ENCODE results near the gene URM1.
"Not testable (repeated sequence)": the region's sequence is repeated elsewhere in the genome, so short reads cannot be mapped to it uniquely, and the experiment has no call there.

Gene URM1

DNA sequence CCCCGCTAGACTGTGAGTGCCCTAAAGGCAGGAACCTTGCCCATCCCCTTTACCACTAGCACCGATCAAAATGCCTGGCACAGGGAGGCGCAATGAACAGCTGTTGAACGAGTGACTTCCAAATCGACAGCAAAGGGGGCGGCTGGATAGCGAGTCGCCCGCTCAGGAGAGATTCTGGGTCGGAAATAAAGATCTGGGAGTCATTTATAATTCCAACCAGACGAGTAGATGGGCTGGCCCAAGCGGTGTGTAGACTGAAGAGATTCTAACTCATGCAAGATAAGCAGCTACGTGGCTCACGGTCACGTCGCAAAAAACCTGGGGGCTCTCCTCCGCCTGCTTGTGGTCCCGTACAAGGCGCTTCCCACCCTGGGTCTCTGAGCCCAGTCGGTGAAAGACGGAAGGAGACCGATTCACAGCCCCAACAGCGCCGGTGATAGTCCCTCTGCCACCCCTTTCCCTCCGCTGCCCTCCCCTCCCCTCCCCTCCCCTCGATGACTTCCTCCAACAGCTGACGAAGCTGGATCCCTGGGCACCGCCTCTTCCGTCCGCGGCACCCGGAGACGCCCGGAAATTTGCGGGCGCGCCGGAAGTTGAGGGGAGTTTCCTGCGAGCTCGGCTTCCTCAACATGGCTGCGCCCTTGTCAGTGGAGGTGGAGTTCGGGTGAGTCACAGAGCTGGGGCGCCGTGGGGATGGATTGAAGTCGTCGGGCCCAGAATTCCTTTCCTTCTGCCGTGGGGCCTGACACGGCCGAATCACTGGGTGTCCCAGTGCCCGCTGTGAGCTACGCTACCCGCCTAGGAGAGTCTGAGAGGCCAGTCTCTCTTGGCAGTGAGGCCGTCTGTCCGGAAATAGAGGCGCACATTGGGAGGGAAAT is at the start of gene URM1:
Gene URM1, plus strand, starts transcription at position 623 of the 878 bp plus-strand sequence. Its CDS starts 7 bp downstream, at position 630.
- peak; percentile 90 for DNase-seq

DNA sequence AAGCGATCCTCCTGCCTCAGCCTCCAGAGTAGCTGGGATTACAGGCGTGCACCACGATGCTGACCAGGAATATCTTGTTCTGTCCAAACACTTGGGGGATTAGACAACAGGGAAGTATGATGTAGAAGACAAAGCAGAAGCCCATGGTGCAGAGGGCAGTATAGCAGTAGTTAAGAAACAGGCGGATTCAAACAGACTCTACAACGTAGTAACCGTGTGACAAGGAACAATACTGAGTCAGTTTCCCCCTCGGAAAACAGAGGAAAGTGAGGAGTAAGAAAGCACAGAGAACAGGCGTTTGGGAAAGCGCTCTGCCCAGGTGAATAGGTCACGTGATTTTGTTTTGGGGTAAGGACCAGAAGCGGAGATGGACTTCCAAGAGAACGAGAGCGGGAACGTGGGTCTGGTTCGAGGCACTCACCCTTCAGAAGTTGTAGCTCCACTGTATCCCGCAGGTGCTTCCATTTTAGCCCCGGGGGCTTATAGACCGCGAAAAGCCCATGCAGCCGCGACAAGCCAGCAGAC is 49.2 kb upstream of the URM1 start:
- DNase-seq: no peak

DNA sequence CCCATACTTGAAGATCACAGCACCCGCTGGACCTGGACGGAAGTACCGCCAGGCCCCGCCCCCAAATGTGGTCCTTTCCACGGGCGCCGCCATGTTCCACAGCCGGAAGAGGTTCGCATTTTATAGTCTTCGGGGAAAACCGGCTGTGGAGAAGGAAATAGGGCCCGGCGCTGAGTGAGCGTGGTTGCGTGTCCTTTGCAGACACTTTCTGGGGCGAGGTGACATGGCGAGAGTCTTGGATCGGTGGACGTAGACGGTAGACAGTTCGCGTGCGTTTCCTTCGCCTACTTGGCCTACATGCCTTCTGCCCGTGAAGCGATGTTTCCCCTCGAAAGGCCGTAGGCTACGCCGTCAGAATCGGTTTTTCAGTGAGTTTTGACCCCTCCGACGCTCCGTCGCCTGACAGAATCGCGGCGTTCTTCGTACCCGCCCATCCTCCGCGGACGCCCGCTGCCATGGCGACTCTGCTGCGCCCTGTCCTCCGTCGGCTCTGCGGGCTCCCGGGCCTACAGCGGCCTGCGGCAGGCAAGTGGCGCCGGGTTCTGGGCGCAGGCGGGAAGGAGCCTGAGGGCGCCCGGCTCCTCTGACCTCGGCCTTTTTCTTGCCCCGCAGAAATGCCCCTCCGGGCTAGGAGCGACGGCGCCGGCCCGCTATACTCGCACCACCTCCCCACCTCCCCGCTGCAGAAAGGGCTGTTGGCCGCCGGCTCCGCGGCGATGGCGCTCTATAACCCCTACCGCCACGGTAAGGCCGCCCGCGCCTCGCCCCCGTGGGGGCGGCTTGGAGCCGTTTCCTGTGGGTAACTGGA is 48.6 kb upstream of the URM1 start, which contains the start of the genes COQ4 and TRUB2:
Gene COQ4, plus strand, starts transcription at position 436 of the 808 bp plus-strand sequence. Its CDS starts 20 bp downstream, at position 456.
Gene TRUB2, minus strand, starts transcription at position 44 of the 808 bp plus-strand sequence. Its CDS starts 39 bp downstream, at position 5.
- DNase-seq: peak; percentile 92

DNA sequence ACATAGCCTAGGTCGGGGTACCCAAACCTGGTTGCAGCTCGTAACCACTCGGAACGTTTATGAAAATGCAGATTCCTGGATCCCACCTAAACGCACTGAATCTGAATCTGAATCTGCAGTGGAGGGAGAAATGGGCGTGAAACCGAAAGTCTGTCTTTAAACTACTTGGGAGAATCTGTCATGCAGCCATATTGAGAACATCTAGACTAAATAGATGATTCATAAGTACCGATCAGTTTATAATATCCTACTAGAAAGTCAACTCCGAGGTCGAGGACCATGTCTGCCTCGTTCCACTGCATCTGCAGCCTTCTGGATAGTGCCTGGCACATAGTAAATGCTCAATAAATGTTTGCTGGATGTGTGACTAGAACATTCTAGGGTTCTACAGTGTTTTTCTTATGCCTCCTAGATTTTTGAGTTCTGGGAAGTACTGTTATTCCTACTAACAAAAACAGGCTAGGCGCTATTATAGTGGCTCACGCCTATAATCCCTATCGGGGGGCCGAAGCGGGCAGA is 47.9 kb upstream of the URM1 start:
- no peak for DNase-seq

DNA sequence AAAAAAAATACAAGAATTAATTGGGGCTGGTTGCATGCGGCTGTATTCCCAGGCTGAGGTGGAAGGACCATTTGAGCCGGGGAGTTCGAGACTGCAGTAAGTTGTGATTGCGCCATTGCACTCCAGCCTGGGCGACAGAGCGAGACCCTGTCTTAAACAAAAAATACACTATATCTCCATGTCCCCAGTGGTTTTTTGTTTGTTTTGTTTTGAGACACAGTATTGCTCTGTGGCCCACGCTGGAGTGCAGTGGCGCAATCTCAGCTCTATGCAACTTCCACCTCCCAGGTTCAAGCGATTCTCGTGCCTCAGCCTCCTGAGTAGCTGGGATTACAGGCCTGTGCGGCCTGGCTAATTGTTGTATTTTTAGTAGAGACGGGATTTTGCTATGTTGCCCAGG is 47.4 kb upstream of the URM1 start:
- DNase-seq: no peak

DNA sequence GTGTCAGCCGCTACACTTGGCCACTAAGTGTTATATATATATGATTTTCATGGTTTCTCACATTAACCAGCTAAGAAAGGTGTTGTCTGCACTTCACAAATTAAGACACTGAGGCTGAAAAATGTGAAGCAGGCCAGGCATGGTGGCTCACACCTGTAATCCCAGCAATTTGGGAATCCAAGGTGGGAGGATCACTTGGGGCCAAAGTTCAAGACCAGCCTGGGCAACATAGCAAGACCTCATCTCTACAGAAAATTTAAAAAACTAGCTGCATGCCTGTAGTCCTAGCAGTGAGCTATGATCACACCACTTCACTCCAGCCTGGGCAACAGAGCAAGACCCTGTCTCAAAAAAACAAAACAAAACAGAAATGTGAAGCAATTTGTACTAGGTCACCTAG is 46.8 kb upstream of the URM1 start:
- no peak for DNase-seq

DNA sequence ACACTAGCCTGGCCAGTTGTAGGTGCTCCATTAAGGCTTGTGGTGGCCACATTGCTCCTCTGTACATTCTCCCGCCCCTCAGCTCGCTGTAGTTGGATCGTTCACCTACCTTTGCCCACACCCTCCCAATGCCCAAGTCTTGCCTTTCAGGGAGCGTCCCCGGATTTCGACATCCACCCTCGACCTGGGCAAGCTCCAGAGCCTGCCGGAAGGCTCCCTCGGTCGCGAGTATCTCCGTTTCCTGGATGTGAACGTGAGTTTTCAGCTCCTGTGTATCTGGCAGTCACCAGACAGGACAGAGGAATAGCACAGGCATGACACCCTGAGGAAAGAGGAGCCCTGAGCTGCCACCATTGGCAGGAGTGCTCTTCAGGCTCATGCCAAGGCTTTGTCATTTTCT is 45.5 kb upstream of the URM1 start:
- no peak for DNase-seq

DNA sequence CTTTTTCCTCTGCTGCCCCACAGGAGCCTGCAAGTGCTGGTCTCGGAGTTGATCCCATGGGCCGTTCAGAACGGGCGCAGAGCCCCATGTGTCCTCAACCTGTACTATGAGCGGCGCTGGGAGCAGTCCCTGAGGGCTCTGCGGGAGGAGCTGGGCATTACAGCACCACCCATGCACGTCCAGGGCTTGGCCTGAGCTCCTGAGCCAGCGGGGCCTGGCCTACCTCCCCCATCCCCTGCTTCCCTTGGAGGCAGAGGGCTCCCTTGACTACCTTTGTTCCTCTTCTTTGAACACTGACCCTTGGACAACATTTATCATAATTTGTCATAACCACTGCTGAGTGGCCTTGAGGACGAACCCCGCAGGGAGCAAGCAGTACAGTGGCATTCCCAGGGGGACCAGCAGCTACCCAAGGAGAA is 37.7 kb upstream of the URM1 start:
- no peak for DNase-seq

DNA sequence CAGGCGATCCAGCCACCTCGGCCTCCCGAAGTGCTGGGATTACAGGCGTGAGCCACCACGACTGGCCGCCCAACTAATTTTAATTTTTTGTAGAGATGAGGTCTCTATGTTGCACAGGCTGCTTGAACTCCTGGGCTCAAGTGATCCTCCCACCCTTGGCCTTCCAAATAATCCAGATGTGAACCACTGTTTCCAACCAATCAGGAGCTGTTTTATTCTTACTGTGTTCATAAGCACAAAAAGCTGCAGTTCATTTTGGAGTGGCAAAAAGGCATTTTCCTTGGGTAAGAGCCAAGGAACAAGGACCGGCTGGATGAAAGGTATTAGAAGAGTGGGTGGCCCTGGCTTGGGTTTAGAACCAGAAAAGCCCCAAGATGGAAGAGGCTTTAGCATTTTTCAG is 36.0 kb upstream of the URM1 start:
- DNase-seq: no peak

DNA sequence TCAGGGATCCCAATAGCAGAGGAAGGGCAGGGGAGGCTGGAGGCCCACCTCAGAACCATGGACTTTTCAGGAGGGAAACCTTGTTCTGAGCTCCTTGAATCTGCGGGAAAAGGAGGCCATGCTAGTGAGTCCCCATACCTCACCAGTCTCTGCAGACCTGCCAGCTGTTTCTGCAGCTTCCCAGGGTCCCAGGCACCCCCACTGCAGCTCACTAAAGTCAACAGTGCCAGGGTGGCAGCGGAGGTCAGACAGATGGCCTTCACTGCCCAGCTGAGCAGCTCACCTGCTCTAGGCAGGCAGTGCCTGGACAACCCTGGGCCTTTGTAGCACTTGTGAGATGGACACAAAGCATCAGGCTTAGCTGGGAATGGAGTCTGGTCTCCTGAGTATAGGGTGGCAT is 35.3 kb upstream of the URM1 start:
- DNase-seq: no peak

DNA sequence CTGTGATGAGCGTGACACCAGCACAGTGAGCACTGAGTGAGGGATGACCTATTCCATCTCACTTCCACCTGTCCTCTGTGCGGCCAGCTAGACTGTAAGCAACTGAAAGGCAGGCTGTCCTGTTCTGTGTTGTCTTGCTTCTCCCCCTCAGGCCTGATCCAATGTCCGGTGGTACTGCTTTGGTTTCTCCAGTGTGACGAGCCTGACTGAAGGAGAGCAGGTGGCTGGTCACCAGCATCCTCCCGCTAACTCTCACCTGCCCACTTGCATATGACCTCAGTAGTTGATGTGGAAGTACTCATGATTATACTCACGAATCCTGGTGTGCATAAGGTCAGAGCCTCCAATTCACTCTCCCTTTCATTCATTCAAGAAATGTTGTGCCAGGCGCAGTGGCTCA is 33.2 kb upstream of the URM1 start:
- no peak for DNase-seq

DNA sequence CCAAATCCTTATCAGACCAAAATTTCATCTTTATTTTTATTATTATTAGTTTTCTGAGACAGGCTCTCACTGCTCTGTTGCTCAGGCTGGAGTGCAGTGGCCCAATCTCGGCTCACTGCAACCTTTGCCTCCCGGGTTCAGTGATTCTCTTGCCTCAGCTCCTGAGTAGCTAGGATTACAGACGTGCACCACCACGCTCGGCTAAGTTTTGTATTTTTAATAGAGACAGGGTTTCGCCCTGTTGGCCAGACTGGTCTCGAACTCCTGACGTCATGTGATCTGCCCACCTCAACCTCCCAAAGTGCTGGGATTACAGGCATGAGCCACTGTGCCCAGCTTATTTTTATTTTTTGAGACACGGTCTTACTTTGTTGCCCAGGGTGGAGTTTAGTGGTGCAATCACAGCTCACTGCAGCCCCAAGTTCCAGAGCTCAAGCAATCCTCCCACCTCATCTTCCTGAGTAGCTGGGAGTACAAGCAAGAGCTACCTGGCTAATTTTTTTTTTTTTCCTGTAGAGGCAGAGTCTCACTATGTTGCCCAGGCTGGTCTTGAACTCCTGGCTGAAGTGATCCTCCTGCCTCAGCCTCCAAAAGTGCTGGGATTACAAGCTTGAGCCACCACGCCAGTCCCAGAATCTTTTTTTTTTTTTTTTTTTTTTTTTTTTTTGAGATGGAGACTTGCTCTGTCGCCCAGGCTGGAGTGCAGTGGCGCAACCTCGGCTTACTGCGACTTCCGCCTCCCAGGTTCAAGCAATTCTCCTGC is 32.1 kb upstream of the URM1 start:
- not testable (repeated sequence) for DNase-seq

DNA sequence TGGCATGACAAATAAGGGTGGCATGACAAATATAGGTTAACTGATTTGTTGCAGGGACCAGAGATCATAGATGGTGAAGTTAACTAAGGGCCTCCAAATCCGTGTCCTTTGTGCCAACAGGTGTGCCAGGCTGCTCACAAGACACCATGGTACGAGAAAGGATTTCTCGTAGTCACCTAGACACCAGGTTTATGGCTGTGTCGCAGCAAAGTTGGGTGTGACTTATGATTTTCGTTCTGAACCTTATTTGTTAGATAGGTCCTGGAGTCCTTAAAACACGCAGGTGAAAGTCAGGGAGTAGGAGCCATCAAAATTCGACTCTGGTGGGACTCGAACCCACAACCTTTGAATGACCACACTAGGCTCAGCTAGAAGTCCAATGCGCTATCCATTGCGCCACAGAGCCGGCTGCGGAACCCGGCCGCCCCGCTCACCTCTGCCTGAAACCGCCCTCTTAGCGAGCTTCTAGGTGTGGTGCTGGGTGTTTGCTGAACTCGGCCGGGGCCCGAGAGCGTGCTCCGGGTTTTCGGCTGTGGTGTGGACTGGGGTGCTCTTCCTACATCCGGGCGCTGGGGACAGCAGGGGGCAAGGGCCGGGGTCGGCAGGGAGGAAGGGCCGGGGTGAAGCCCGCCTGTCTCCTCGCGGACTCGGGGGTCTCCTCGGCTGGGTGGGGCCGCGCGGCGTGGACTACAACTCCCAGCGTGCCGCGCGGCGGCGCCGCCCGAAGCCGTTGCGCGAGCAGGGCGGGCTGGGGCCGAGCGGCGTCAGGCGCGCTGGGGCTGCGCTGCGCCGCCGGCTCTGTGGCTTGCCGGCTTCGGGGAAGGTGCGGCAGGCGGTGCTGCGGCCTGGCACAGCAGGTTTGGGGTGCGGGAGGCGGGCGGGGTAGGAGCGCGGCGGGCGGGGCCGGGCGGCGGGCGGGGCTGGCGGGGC is 31.1 kb upstream of the URM1 start, which contains the start of gene SLC27A4:
Gene SLC27A4, plus strand, starts transcription at position 767 of the 930 bp plus-strand sequence. CDS start 2,606 bp downstream, outside the sequence.
- DNase-seq: peak; percentile 64

DNA sequence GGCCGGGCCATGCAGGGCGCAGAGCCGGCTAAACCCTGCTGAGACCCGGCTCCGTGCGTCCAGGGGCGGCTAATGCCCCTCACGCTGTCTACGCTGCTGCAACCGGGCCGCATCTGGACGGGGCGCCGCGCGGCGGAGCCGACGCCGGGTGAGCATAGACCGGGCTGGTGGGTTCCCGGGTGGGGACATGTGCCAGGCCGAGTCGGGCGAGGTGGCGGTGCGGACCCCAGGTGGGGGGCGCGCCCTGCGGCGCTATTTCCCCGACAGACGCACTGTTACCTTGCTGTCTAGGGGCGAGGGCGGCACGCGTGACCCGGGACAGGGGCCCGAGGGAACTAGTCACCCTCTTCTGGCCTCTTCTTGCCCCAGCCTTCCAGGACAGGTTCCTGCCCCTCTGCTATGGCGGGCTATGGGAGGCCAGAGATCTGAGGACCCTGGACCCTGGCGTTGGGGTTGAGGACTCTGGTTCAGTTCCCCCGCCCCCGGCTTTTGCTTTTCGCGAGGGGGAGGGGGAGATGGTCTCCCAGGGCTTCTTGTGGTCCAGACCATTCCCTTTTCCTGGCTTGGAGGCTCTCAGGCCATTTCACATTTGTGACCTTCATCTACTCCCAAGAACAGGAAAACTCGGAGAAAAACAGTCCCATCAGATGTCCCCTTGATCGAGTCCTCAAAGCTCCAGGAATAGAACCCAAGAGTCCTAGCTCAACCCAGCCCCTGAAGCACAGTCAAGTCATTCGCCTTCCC is 30.3 kb upstream of the URM1 start:
- peak; percentile 55 for DNase-seq

DNA sequence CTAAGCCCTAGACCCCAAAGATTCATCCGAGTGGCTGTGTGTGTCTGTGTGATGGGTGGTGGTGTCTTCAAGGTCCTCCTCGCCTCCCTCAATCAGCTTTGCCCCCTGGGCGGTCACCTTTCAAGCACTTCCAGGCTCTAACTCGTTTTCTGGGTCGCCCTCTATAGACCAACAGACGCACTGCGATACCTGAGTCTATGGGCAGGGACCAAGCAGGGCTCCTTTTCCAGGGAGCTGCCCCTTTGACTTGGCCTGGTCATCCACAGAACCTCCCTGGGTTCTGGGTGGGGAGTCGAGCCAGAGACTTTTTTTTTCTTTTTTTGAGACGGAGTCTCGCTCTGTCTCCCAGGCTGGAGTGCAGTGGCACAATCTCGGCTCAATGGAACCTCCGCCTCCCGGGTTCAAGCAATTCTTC is 29.7 kb upstream of the URM1 start:
- DNase-seq: peak; percentile 66

DNA sequence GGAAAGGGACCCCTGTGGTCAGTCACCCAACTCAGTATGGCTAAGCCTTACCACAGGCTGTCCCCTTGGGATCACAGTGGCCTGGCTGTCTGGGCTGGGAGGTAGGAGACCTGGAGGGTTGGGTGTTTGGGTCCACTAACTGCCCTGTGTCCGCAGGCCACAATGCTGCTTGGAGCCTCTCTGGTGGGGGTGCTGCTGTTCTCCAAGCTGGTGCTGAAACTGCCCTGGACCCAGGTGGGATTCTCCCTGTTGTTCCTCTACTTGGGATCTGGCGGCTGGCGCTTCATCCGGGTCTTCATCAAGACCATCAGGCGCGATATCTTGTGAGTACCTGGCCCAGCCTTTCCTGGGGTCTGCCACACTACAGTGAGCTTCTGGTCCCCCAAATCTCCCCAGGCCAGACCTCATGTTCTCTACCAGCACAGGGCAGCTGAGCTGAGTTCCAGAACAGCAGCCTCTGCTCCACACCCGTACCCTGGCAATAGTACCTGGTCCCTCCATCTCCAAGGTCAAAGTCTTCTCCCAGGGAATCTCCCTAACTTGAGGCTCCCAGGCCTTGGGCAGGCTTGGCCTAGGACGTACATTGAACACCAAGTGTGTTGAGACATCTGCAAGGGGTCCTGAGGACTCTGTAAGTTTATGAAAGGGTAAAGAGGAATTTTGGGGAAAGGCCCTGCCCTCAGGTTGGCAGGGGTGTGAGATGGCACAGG is 28.0 kb upstream of the URM1 start:
- no peak for DNase-seq

DNA sequence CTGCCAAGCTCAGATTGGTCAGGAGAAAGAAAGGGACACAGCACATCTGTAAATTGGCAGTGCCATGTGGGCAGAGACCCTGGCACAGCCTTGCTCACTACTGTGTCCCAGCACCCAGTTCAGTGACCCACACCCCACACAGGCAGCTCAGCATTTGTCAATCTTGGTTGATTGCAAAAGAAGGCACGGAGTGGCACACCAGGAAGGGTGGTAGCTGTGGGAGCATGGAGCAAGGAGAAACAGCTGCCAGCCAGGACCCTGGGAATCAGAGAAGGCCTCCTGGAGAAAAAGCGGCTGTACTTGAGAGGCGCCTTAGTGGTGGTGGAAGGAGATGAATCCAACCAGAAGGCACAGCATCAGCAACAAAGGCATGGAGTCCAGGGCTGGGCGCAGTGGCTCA is 27.3 kb upstream of the URM1 start:
- no peak for DNase-seq

DNA sequence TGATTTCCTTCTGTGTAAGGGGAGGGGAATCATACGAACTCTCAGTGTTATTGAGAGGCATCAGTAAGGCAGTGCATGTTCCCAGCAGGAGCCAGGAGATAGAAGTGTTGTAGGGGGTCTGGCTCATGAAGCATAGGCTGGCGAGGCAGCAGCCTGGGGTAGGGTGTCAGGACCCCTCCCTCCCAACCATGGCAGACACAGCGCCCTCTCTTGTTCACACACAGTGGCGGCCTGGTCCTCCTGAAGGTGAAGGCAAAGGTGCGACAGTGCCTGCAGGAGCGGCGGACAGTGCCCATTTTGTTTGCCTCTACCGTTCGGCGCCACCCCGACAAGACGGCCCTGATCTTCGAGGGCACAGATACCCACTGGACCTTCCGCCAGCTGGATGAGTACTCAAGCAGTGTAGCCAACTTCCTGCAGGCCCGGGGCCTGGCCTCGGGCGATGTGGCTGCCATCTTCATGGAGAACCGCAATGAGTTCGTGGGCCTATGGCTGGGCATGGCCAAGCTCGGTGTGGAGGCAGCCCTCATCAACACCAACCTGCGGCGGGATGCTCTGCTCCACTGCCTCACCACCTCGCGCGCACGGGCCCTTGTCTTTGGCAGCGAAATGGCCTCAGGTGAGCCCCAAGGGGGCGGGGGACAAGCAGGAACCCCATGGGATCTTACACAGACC is 26.1 kb upstream of the URM1 start:
- no peak for DNase-seq

DNA sequence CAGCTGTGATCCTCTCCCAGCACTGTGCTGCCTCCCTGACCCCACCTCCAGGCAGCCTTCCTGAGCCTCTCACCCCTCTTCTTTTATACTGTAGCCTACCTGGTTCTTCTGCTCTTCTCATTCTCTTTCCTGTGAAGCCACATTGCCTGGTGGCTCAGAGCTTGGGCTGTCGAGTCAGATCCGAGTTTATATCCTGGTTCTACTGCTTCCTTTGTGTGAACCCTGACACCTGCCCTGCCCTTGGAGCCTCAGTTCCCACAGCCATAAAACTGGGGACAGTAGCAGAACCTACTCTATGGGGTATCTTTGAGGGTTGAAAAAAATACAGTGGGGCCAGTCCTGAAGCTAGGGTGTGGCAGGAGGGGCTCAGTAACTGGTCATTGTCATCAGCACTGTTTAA is 22.0 kb upstream of the URM1 start:
- no peak for DNase-seq

Measured in NCI-H1105 treated with DMSO at 0.1 percent for 48 hours (cell line).